ENCODE results near the gene PHLPP1. TPM values are rescaled to one million over a fixed set of nuclear protein-coding genes. Genes with fewer than 3 reads are reported as not detected.

The PHLPP1 gene
- total RNA-seq, 2 donors from 2014 or later: 4.6 to 5.9 TPM

GRCh38 chr18:62810682-62811081 lies 95.3 kb downstream of the PHLPP1 start:
- no peaks in the 10 kb centered on the region for H3K27me3 ChIP-seq
- no peak overlapping the region for H3K4me3 ChIP-seq
- TF ChIP-seq CTCF (IDR thresholded peaks at IDR 0.05): no peak
- H3K27ac ChIP-seq: no peak overlapping the region
- no peaks in the 10 kb centered on the region for H3K36me3 ChIP-seq
- no peaks in the 10 kb centered on the region for H3K9me3 ChIP-seq
- peaks cover 0 to 12% of the 10 kb centered on the region in 2 donors for H3K4me1 ChIP-seq
- no peak for DNase-seq (ENCODE audit: low spot score)

- TF ChIP-seq CTCF (IDR thresholded peaks at IDR 0.05): no peak
- no peaks in the 10 kb centered on the region for H3K9me3 ChIP-seq
- no peak overlapping the region for H3K27ac ChIP-seq
- no peak for DNase-seq (ENCODE audit: low spot score)
- H3K4me1 ChIP-seq: peaks cover 0 to 13% of the 10 kb centered on the region in 2 donors
- H3K27me3 ChIP-seq: no peaks in the 10 kb centered on the region
- no peaks in the 10 kb centered on the region for H3K36me3 ChIP-seq
- no peak overlapping the region for H3K4me3 ChIP-seq
Measured at GRCh38 chr18:62811674-62812073, 96.3 kb downstream of the PHLPP1 start.

- Histone ChIP-seq H3K4me1 (peaks cover 0 to 13% of the 10 kb centered on the region in 2 donors), H3K9me3 (no peaks in the 10 kb centered on the region), H3K4me3 (no peak overlapping the region), H3K36me3 (no peaks in the 10 kb centered on the region), H3K27ac (no peak overlapping the region), H3K27me3 (no peaks in the 10 kb centered on the region)
- TF ChIP-seq CTCF (IDR thresholded peaks at IDR 0.05): no peak
- DNase-seq (ENCODE audit: low spot score): no peak
Measured at GRCh38 chr18:62812242-62812641, 96.9 kb downstream of the PHLPP1 start.

- H3K9me3 ChIP-seq: no peaks in the 10 kb centered on the region
- DNase-seq (ENCODE audit: low spot score): no peak
- no peak for TF ChIP-seq CTCF (IDR thresholded peaks at IDR 0.05)
- no peaks in the 10 kb centered on the region for H3K27me3 ChIP-seq
- no peak overlapping the region for H3K4me3 ChIP-seq
- no peaks in the 10 kb centered on the region for H3K36me3 ChIP-seq
- H3K27ac ChIP-seq: no peak overlapping the region
- H3K4me1 ChIP-seq: peaks cover 0 to 13% of the 10 kb centered on the region in 2 donors
Measured at GRCh38 chr18:62812876-62813275, 97.5 kb downstream of the PHLPP1 start.

GRCh38 chr18:62814132-62814759 lies 98.9 kb downstream of the PHLPP1 start:
- Histone ChIP-seq H3K4me3 (no peak overlapping the region), H3K27ac (no peak overlapping the region), H3K27me3 (no peaks in the 10 kb centered on the region), H3K4me1 (peaks cover 0 to 13% of the 10 kb centered on the region in 2 donors), H3K9me3 (no peaks in the 10 kb centered on the region), H3K36me3 (no peaks in the 10 kb centered on the region)
- no peak for DNase-seq (ENCODE audit: low spot score)
- no peak for TF ChIP-seq CTCF (IDR thresholded peaks at IDR 0.05)

GRCh38 chr18:62825382-62825781 lies 110.0 kb downstream of the PHLPP1 start:
- Histone ChIP-seq H3K4me3 (no peak overlapping the region), H3K36me3 (no peaks in the 10 kb centered on the region), H3K27ac (no peak overlapping the region), H3K4me1 (peaks cover 0 to 6% of the 10 kb centered on the region in 2 donors), H3K9me3 (no peaks in the 10 kb centered on the region), H3K27me3 (no peaks in the 10 kb centered on the region)
- TF ChIP-seq CTCF (IDR thresholded peaks at IDR 0.05): no peak
- no peak for DNase-seq (ENCODE audit: low spot score)

Data from right atrium auricular region (tissue), 2 donors.